K562 (cell line): ENCODE measurements around the gene HSPB1. TPM values are rescaled to one million over a fixed set of nuclear protein-coding genes. Genes with fewer than 3 reads are reported as not detected.

Source experiments
- CAMTA2 ChIP-seq: fragments of 250-450 bp; sonication (Bioruptor Pico); conservative IDR thresholded peaks from 2 replicates; pipeline ENCODE4 v1.5.1; 2022
- CXXC5 ChIP-seq: fragments of 250-450 bp; sonication (Bioruptor Pico); IDR thresholded peaks from 2 replicates; pipeline ENCODE4 v1.8.0; 2022; ENCODE audit warnings: inconsistent platforms, mild to moderate bottlenecking, moderate library complexity
- EHMT2 ChIP-seq: fragments of 450-650 bp; IDR thresholded peaks from 2 replicates; pipeline ENCODE4 v1.6.1; 2018; ENCODE audit warnings: antibody characterized with exemption
- ELF2 ChIP-seq: fragments of 250-450 bp; sonication (Bioruptor Pico); IDR thresholded peaks from 2 replicates; pipeline ENCODE4 v1.5.0; 2021; ENCODE audit warnings: mild to moderate bottlenecking
- L3MBTL2 ChIP-seq: fragments of 450-650 bp; IDR thresholded peaks from 2 replicates; pipeline ENCODE4 v1.6.1; 2016; ENCODE audit warnings: mild to moderate bottlenecking, moderate library complexity
- NONO ChIP-seq, 2 experiments: fragments of 200-400 bp in 1 of 2; fragments of 450-650 bp in 1 of 2; formaldehyde crosslinking in 1 of 2; IDR thresholded peaks; 2 replicates each; pipeline ENCODE4 v1.6.1; 2017; ENCODE audit warnings: low read depth in 2 of 2, mild to moderate bottlenecking in 2 of 2, moderate library complexity in 2 of 2, low read length in 1 of 2
- SFPQ ChIP-seq: fragments of 200-400 bp; formaldehyde crosslinking; IDR thresholded peaks from 2 replicates; pipeline ENCODE4 v1.6.1; 2017; ENCODE audit warnings: mild to moderate bottlenecking, low read depth, low read length, moderate library complexity
- TOE1 ChIP-seq, 2 experiments: fragments of 450-650 bp in 1 of 2; sonication (generic) in 1 of 2; formaldehyde crosslinking in 1 of 2; IDR thresholded peaks; 2 replicates each; pipeline versions ENCODE4 v1.7.1 to v1.8.0; 2016 to 2022; ENCODE audit warnings: borderline replicate concordance in 2 of 2, mild to moderate bottlenecking in 2 of 2, antibody characterized with exemption in 1 of 2, inconsistent platforms in 1 of 2, low read depth in 1 of 2, missing genetic modification reagents in 1 of 2, moderate library complexity in 1 of 2
- ZFPM2 ChIP-seq: fragments of 250-450 bp; sonication (Bioruptor Pico); IDR thresholded peaks from 2 replicates; pipeline ENCODE4 v1.5.1; 2022; ENCODE audit warnings: mild to moderate bottlenecking
- ZNF444 ChIP-seq: fragments of 250-450 bp; sonication (Bioruptor Pico); IDR thresholded peaks from 2 replicates; pipeline ENCODE4 v1.4.0; 2020; ENCODE audit warnings: mild to moderate bottlenecking, moderate library complexity
- ZZZ3 ChIP-seq: fragments of 450-650 bp; IDR thresholded peaks from 2 replicates; pipeline ENCODE4 v1.6.1; 2016; ENCODE audit warnings: antibody characterized with exemption, mild to moderate bottlenecking, moderate library complexity
- polyA plus RNA-seq, 8 experiments: library from polyadenylated mRNA; depleted of rRNA in 4 of 8; stranded (reverse) in 5 of 8; unstranded in 3 of 8; fragments of >200 nt; fragmentation: Nextera tagmentation in 2 of 8; fragmentation: Illumina TruSeq in 1 of 8; extraction: Ambion mirVana in 2 of 8; extraction: Trizol in 1 of 8; gene quantifications; 2 replicates each; pipeline versions ENCODE4 v1.2.1 to v1.2.3, GENCODE V29; 2011 to 2014; ENCODE audit warnings: inconsistent platforms in 1 of 8, missing spikeins in 1 of 8
- total RNA-seq, 7 experiments: library from RNA; depleted of rRNA in 6 of 7; stranded (reverse); fragments of >200 nt in 6 of 7; fragmentation: Illumina TruSeq in 2 of 7; extraction: Trizol in 2 of 7; gene quantifications; 2 replicates each; pipeline versions ENCODE4 v1.2.1 to v1.2.3, GENCODE V29; 2011 to 2021; ENCODE audit warnings: low replicate concordance in 1 of 7
- TF ChIP-seq, protein P1 (sequence below), 2 experiments: IDR thresholded peaks; 2 replicates each; pipeline ENCODE4 v1.6.1; 2012; ENCODE audit warnings: improper control_type of control experiment in 2 of 2, low read depth in 2 of 2, low read length in 2 of 2, borderline replicate concordance in 1 of 2
- TF ChIP-seq, protein P2 (sequence below): sonication (generic); formaldehyde crosslinking; IDR thresholded peaks from 2 replicates; pipeline ENCODE4 v1.8.0; 2022; ENCODE audit warnings: mild to moderate bottlenecking, missing genetic modification reagents

The HSPB1 gene
- total and polyA plus RNA-seq, 9 of the 15 experiments (the other 6 are each of a cell fraction or from before 2014, with no cell fraction given): 27.1 to 522 (median 138) TPM

DNA sequence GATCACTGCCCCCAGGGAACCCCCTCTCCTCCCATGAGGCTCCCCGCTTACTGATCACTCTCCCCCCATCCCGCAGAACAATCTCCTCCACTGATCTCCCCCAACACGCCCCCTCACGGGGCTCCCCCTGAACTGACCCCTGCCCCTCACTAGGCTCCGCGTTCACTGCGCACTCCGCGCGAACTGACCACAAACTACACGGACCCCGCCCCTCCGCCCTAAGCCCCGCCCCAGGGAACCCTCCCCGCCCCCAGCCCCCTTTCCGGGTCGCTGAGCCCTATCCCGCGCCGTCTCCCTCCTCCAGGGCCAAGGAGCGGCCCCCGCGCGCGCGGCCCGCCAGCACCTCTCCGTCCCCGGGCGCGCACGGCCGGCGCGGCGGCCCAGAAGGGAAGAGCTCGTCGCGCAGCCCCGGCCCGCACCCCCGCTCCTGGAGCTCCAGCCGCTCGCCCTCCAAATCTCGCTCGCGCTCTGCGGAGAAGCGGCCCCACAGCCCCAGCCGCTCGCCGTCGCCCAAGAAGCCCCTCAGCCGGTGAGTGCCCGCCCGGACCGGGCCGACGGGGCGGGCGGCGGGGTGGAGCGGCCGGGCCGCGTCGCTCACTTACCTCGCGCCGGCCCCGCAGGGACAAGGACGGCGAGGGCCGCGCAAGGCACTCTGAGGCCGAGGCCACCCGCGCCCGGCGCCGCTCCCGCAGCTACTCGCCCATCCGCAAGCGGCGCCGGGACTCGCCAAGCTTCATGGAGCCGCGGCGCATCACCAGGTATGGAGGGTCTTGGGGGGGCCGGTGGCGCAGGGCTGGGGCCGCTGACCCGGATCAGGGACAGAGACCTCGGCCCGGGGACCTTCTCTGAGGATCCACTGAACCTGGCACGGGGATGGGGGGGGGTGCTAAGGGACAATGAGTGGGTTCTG is 19.9 kb upstream of the HSPB1 start (continued):
- TF ChIP-seq, protein P1, sequence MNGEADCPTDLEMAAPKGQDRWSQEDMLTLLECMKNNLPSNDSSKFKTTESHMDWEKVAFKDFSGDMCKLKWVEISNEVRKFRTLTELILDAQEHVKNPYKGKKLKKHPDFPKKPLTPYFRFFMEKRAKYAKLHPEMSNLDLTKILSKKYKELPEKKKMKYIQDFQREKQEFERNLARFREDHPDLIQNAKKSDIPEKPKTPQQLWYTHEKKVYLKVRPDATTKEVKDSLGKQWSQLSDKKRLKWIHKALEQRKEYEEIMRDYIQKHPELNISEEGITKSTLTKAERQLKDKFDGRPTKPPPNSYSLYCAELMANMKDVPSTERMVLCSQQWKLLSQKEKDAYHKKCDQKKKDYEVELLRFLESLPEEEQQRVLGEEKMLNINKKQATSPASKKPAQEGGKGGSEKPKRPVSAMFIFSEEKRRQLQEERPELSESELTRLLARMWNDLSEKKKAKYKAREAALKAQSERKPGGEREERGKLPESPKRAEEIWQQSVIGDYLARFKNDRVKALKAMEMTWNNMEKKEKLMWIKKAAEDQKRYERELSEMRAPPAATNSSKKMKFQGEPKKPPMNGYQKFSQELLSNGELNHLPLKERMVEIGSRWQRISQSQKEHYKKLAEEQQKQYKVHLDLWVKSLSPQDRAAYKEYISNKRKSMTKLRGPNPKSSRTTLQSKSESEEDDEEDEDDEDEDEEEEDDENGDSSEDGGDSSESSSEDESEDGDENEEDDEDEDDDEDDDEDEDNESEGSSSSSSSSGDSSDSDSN (IDR thresholded peaks at IDR 0.05; ENCODE audit: borderline replicate concordance in 1 of 2, low read depth in 2 of 2, low read length in 2 of 2): peak; percentile 29 to 76; a peak in 1 of 4 replicates
- TF ChIP-seq ZFPM2 (CRISPR knock-in tag) (no peak), ZNF444 (no peak), ELF2 (CRISPR knock-in tag) (no peak), ZZZ3 (no peak), CAMTA2 (CRISPR knock-in tag) (no peak), L3MBTL2 (0 out of 2 replicates have a peak, but pooled peaks have one; percentile 32), CXXC5 (CRISPR knock-in tag) (0 out of 2 replicates have a peak, but pooled peaks have one; percentile 25), SFPQ (no peak), NONO (IDR thresholded peaks at IDR 0.05; ENCODE audit: low read depth in 2 of 2, low read length in 1 of 2) (0 out of 4 replicates have a peak, but pooled peaks of 1 of the 2 experiments have one; percentile 45), EHMT2 (no peak), TOE1 (IDR thresholded peaks at IDR 0.05; ENCODE audit: borderline replicate concordance) (no peak), TOE1 (CRISPR knock-in tag; IDR thresholded peaks at IDR 0.05; ENCODE audit: borderline replicate concordance, low read depth) (no peak)
- TF ChIP-seq, protein P2, sequence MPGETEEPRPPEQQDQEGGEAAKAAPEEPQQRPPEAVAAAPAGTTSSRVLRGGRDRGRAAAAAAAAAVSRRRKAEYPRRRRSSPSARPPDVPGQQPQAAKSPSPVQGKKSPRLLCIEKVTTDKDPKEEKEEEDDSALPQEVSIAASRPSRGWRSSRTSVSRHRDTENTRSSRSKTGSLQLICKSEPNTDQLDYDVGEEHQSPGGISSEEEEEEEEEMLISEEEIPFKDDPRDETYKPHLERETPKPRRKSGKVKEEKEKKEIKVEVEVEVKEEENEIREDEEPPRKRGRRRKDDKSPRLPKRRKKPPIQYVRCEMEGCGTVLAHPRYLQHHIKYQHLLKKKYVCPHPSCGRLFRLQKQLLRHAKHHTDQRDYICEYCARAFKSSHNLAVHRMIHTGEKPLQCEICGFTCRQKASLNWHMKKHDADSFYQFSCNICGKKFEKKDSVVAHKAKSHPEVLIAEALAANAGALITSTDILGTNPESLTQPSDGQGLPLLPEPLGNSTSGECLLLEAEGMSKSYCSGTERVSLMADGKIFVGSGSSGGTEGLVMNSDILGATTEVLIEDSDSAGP (CRISPR knock-in tag): no peak
